ENCODE data around the gene XRCC4.

XRCC4 gene

DNA sequence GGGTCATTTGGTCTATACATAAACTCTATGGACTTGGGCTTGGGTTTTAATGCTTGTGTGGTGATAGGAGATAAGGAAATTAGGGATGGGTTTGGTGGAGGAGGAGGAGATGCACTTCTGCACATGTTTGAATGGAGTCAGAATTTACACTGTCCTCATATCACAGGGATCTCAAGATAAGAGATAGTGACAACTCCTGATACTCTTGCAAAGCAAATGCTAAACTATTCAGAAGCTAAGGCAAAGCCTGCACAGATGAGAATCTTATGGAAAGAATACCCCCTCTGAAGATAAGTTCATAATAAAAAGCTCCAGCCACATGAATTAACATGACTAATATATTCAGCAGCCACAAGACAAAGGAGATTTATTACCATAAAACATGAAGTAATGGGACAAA, 90.2 kb downstream of the XRCC4 start:
- H3K4me3 ChIP-seq (replicated peaks in 1 of 2; ENCODE audit: low read depth in 2 of 2, low read length in 2 of 2): no peak overlapping the region
- no peak for DNase-seq (ENCODE audit: low read depth in 2 of 2)
- no peak for TF ChIP-seq CTCF (IDR thresholded peaks at IDR 0.05; ENCODE audit: low read depth, low read length)

DNA sequence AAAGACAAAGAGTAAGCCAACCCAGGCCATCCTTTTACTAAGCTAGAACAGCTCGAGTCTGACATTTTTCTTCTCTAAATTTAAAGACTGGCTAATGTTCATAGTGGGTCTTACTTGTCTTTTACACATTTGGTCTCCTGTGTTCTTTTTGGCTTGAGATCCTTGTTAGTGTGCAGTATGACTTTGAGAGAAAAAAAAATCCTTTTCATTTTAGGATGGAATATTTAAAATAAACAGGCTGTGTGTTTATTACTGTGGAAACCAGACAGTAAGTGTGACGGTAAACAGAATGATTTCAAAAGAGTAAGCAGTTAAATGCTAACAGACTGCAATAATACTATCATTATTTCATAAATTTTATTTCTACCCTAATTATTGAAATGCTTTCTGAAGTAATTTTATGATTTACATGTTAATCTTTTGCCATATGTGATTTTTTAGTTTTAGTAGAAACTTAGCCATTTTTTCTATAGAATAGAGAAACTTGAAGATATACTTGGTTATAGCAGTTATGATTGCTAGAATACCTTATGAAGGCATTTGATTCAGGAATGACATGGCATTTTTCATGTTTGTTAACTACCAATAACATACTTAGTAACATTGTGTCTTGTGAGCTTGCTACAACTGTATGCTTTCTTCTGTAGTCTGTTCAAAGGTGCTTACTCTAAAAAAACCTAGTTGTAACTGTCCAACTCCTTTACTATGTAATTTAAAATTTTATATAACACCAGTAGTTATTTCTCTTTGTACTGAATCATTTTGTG, 92.4 kb downstream of the XRCC4 start:
- no peak for DNase-seq (ENCODE audit: low read depth in 2 of 2)
- TF ChIP-seq CTCF (IDR thresholded peaks at IDR 0.05; ENCODE audit: low read depth, low read length): no peak
- H3K4me3 ChIP-seq (replicated peaks in 1 of 2; ENCODE audit: low read depth in 2 of 2, low read length in 2 of 2): no peak overlapping the region

DNA sequence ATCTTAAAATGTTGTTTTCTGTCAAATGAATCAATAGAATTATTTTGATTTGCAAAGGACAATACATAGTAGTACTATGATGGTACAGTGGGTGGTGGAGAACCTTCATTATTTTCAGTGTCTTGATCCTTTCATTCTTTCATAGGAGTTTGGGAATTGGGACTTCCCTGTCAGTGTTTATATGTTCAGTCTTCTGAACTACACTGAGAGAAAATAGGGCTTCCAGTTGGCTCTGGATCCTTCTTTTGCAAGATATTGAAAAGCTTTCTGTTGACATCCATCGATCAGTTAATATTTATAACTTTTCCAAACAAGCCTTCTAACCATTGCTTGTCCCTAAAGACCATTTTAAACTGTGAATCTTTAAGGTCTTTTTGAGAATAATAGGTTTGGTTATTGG, 94.7 kb downstream of the XRCC4 start:
- no peak for TF ChIP-seq CTCF (IDR thresholded peaks at IDR 0.05; ENCODE audit: low read depth, low read length)

DNA sequence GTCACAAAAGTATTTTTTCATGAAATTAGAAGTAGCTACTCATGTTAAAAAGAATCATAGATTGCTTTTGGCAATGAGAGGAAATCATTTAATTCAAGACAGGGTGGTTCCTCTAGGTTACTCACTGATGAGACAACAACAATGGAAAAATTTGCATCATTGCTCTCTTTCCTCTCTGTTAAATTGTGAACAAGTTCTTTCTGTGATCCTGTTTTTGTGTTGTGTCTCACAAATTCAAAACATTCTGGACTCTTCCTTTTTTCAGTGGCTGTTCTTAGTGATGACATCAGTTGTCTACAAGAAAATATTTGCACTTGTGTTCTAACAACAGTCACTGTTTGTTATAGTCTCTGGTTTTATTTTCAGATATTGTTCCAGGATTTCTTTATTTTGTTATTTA, 95.3 kb downstream of the XRCC4 start:
- peak; percentile 23 to 52 for DNase-seq (ENCODE audit: low read depth in 2 of 2)
- no peak overlapping the region for H3K4me3 ChIP-seq (replicated peaks in 1 of 2; ENCODE audit: low read depth in 2 of 2, low read length in 2 of 2)
- TF ChIP-seq CTCF (IDR thresholded peaks at IDR 0.05; ENCODE audit: low read depth, low read length): no peak

More for the DNA sequence above, 94.7 kb downstream of the XRCC4 start:
- no peak overlapping the region for H3K4me3 ChIP-seq (replicated peaks in 1 of 2; ENCODE audit: low read depth in 2 of 2, low read length in 2 of 2)
- no peak for DNase-seq (ENCODE audit: low read depth in 2 of 2)

DNA sequence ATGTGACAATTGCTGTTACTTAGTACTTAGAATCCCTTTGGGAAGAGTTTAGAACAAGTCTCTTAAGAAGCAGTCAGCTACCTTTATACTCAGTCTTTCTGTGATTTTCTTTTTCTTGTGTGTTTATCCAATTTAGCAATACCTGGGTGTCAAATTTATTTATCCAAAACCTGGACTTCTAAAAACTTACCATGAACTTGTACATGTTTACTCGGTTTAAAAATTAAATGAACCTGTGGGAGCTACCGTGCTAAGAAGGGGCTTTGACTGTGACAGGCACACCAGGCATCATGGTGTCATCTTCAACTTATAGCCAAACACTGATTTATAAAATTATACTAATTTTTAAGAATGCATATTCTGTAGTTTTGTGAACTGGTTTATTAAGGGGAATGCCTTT, 96.5 kb downstream of the XRCC4 start:
- no peak overlapping the region for H3K4me3 ChIP-seq (replicated peaks in 1 of 2; ENCODE audit: low read depth in 2 of 2, low read length in 2 of 2)
- TF ChIP-seq CTCF (IDR thresholded peaks at IDR 0.05; ENCODE audit: low read depth, low read length): no peak
- DNase-seq (ENCODE audit: low read depth in 2 of 2): no peak

DNA sequence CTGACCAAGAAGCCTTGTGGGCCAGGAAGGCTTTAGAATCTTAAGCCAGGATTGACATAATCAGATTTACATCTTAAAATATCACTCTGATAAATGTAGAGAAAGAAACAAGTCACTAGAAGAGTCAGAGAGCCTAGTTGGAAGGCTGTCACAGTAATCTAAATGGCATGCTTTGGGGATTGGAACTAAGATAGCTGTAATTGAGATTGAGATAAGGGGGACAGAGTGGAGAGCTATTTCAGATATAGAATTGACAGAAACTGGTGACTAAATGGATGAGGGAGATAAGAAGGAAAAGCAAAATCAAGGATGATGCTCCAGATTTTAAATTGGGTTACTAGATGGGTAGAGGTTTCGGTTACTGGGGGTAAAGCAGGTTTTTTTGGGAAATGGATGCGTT, 100.5 kb downstream of the XRCC4 start:
- TF ChIP-seq CTCF (IDR thresholded peaks at IDR 0.05; ENCODE audit: low read depth, low read length): no peak
- DNase-seq (ENCODE audit: low read depth in 2 of 2): no peak

DNA sequence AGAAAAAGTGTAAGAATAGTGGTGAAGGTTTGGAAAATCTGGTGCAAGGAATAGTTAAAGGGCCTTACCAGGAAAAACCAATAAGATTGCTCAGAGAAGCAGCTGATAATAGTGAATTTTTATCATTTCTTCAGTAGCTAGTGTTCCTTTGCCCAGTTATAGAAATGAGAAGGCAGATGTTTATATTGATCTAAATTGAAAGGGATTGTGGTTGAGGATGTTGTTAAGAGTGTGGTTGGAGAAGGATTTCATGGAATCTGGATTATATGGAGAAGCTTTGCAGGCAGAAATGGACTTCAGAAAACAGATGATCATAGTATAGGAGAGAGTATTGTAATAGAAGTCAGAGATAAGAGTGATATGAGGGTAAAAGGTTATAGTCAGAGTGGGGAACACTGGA, 102.6 kb downstream of the XRCC4 start:
- no peak for DNase-seq (ENCODE audit: low read depth in 2 of 2)
- H3K4me3 ChIP-seq (replicated peaks in 1 of 2; ENCODE audit: low read depth in 2 of 2, low read length in 2 of 2): no peak overlapping the region
- TF ChIP-seq CTCF (IDR thresholded peaks at IDR 0.05; ENCODE audit: low read depth, low read length): no peak

More for the DNA sequence above, 100.5 kb downstream of the XRCC4 start:
- no peak overlapping the region for H3K4me3 ChIP-seq (replicated peaks in 1 of 2; ENCODE audit: low read depth in 2 of 2, low read length in 2 of 2)
